Gastroesophageal sphincter (tissue), 3 donors: ENCODE data around the gene SGSH.

Source experiments
- CTCF ChIP-seq, 4 experiments: fragments of 200-600 bp in 2 of 4; fragments of 450-650 bp in 2 of 4; sonication (generic) in 1 of 4; IDR thresholded peaks; one replicate each; pipeline ENCODE4 v1.5.1; 2017 to 2019; ENCODE audit warnings: antibody characterized with exemption in 4 of 4, mild to moderate bottlenecking in 2 of 4, moderate library complexity in 2 of 4
- POLR2A ChIP-seq, 2 donors: fragments of 450-650 bp; IDR thresholded peaks; one replicate each; pipeline ENCODE4 v1.6.1; 2017; ENCODE audit warnings: antibody characterized with exemption in 2 of 2, mild to moderate bottlenecking in 2 of 2, moderate library complexity in 1 of 2

- peak in 1 of 4 experiments; percentile 23 for TF ChIP-seq CTCF (IDR thresholded peaks at IDR 0.05)
- TF ChIP-seq POLR2A (IDR thresholded peaks at IDR 0.05), result peak; percentile 36 to 46
Observed at GRCh38 chr17:80220054-80220735, at the start of gene SGSH, which contains the start of gene SLC26A11.
